Activated CD8-positive, alpha-beta memory T cell treated with anti-CD3 and anti-CD28 coated beads for 36 hours (primary cell): ENCODE results near the gene INSL3. TPM values are rescaled to one million over a fixed set of nuclear protein-coding genes. Genes with fewer than 3 reads are reported as not detected.

Source experiments
- CTCF ChIA-PET: fragments of 350-600 bp; sonication (Branson Sonifier 250); formaldehyde crosslinking; loops from one replicate; lab custom pipeline; 2021; ENCODE audit warnings: antibody characterized with exemption; lab: Charles Lee
- POLR2A ChIA-PET: fragments of 350-600 bp; sonication (Branson Sonifier 250); formaldehyde crosslinking; loops from one replicate; lab custom pipeline; 2021; ENCODE audit warnings: antibody characterized with exemption; lab: Charles Lee
- total RNA-seq, 2 experiments: library from RNA; stranded (reverse); gene quantifications; one replicate each; pipeline ENCODE4 v1.2.3, GENCODE V29; 2021

Gene INSL3
- 1 to 10 TPM; 1.9 to 2.1 TPM for total RNA-seq

DNA sequence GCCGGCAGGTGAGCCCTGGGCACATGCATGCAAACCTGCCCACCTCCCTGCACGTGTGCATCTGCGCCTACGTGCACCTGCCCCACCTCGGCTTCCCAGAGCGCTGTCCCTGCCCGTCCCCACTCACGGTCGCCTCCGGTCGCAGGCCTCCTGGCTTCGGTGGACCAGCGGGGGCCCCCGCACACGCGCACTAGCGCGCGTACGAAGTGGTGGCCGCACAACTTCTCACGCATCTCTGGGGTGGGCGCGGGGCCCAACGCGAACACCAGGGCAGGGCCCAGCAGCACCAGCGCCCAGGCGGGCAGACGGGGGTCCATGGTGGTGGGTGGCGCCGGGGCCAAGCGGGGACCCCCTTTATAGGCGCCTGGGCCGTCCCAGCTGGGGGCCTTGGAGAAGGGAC, at the start of gene INSL3:
INSL3 (minus strand) TSS at position 330 of the 400 bp plus-strand sequence; CDS start at position 317, 13 bp downstream.
- CTCF ChIA-PET = no interaction called here
- POLR2A ChIA-PET = no interaction called here

GRCh38 chr19:17869114-17869608, 47.8 kb upstream of the INSL3 start:
- ChIA-PET CTCF (interaction anchor here (0.6 to 4.7 kb wide), 5 partner anchors 9 to 489 kb away, joined by 3 to 30 read pairs (median 4); partner anchors contain the start of genes CCDC124 and RPL18A), POLR2A (interaction anchor here (0.7 kb wide), 1 partner anchor 9 kb away, joined by 3 read pairs; no protein-coding TSS in a partner anchor)

DNA sequence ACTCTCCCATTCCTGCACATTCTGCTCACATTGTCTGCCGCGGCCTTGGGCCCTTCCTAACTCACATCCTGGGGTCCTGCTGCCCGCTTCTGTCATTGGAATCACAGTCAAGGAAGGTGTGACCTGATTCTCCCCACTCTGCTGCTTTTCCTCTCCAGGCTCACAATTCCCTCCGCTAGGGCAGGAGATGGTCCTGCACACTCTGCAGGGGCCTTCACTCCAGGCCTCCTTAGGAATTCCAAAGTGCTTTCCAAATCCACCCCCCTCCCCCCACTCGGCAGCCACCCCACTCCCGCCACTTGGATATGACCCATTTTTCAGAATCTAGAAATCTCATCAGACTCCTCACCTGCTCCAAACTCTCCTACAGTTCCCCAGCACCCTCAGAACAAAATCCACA, 47.4 kb upstream of the INSL3 start:
- ChIA-PET CTCF (interaction anchor here (0.8 kb wide), 1 partner anchor 488 kb away, joined by 3 read pairs; no protein-coding TSS in a partner anchor), POLR2A (no interaction called here)

GRCh38 chr19:17866964-17867486, 45.7 kb upstream of the INSL3 start:
- ChIA-PET CTCF (interaction anchor here (1.5 kb wide), 1 partner anchor 66 kb away, joined by 7 read pairs; the partner anchor contains the start of gene CCDC124), POLR2A (interaction anchor here (0.6 to 1.1 kb wide), 2 partner anchors 65 to 66 kb away, joined by 3 read pairs; partner anchors contain the start of gene CCDC124)

DNA sequence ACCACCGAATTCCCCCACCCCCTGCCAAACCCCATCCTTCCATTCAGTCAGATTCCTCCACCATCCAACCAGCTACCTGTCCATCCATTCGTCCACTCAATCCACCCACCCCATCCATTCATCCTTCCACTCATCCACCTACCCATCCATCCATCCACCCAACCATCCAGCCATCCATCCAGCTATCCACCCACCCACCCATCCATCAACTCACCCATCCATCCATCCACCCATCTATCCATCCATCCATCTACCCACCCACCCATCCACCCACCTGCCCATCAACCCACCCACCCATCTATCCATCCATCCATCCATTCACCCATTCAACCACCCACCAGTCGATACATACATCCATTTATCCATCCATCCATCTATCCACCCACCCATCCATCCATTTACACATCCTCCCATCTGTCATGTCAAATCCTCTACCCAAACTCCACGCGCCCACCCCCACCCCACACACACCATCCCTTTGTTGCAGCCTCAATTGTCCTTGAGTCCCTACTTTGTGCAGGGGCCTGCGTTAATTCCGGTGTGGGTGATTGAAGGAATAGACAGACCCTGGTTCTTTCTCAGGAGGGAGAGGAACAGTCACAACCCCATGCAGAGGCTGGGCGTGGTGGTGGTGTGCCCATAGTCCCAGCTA, 45.1 kb upstream of the INSL3 start:
- ChIA-PET POLR2A (interaction anchor here (0.6 to 2.2 kb wide), 3 partner anchors 17 to 66 kb away, joined by 3 to 18 read pairs (median 3); partner anchors contain the start of gene CCDC124), CTCF (interaction anchor here (1.5 kb wide), 1 partner anchor 66 kb away, joined by 7 read pairs; the partner anchor contains the start of gene CCDC124)

DNA sequence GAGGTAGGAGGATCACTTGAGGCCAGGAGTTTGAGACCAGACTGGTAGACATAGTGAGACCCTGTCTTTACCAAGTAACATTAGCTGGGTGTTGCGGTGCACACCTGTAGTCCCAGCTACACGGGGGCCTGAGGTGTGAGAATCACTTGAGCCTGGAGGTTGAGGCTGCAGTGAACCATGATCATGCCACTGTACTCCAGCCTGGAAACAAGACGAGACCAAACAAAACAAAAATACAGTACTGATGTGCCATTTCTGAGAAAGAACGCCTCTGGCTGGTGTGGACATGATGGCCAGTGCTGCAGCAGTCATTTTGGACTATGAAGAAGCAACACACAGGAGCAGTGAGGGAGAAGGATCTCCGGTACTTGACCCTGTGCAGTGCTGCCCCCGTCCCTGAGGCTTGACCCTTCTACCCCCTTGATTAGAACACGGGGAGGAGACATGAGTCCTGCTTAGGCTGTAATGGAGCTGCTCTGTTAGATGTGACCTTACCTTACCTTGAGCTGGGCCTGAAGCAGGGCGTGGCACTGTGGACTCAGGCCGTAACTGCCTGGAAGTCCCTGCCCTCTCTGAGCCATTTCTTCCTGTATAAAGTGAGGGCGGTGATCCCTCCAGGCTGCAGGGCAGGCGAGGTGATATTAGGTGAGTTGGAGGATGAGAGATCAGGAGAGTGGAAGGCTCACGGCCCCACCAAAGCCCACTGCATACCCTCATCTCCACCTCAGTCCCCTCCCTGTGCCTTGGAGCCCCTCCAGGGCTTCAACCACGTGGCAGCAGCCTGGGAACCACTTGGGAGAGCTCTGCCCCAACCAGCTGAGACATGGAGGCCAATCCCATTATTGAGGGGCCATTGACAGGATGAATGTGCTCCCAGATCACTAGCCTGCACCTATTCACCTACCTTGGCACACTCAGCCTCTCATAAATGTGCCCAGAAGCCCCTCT, 44.3 kb upstream of the INSL3 start:
- POLR2A ChIA-PET = interaction anchor here (0.9 to 2.2 kb wide), 4 partner anchors 16 to 136 kb away, joined by 3 to 18 read pairs (median 3); partner anchors contain the start of gene CCDC124
- CTCF ChIA-PET = interaction anchor here (0.9 to 8.4 kb wide), 4 partner anchors 10 to 72 kb away, joined by 3 to 124 read pairs (median 6); partner anchors contain the start of gene CCDC124

GRCh38 chr19:17863520-17864182, 42.3 kb upstream of the INSL3 start:
- ChIA-PET CTCF (interaction anchor here (2.1 to 8.4 kb wide), 2 partner anchors 8 to 68 kb away, joined by 6 to 124 read pairs; partner anchors contain the start of gene CCDC124), POLR2A (interaction anchor here (0.5 to 5.5 kb wide), 4 partner anchors 8 to 288 kb away, joined by 4 to 64 read pairs (median 8); partner anchors contain the start of genes CCDC124 and SLC5A5)

DNA sequence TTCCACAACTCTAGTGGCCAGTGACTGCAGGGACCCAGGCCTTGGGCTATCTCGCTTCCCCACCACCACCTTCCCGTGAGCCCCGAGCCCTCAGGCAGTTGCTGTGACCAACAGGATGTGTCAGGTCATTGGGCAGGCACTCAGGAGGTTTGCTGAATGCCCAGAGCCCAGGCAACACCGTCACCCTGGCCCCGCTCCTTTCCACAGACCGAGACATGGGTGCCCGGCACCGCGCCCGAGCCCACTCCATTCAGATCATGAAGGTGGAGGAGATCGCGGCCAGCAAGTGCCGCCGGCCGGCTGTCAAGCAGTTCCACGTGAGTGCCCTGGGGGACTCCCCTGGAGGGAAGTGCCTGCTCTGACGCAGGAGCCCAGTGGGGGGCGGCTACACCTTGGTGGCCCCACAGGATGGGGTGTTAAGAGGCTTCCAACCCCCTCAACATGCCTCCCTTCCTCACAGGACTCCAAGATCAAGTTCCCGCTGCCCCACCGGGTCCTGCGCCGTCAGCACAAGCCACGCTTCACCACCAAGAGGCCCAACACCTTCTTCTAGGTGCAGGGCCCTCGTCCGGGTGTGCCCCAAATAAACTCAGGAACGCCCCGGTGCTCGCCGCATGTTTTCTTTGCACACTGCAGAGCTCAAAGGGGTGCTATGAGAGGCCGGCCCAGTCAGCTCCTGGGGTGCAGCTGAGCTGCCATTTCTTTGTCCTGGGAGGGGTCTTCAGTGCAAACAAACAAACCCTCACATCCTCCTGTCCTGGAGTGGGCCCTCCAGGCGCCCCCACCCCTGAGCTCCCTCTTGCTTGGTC, 41.6 kb upstream of the INSL3 start:
- POLR2A ChIA-PET = interaction anchor here (1.4 to 5.5 kb wide), 2 partner anchors 9 to 70 kb away, joined by 7 to 64 read pairs; partner anchors contain the start of genes CCDC124 and SLC5A5
- CTCF ChIA-PET = interaction anchor here (8.4 kb wide), 1 partner anchor 69 kb away, joined by 124 read pairs; the partner anchor contains the start of gene CCDC124

DNA sequence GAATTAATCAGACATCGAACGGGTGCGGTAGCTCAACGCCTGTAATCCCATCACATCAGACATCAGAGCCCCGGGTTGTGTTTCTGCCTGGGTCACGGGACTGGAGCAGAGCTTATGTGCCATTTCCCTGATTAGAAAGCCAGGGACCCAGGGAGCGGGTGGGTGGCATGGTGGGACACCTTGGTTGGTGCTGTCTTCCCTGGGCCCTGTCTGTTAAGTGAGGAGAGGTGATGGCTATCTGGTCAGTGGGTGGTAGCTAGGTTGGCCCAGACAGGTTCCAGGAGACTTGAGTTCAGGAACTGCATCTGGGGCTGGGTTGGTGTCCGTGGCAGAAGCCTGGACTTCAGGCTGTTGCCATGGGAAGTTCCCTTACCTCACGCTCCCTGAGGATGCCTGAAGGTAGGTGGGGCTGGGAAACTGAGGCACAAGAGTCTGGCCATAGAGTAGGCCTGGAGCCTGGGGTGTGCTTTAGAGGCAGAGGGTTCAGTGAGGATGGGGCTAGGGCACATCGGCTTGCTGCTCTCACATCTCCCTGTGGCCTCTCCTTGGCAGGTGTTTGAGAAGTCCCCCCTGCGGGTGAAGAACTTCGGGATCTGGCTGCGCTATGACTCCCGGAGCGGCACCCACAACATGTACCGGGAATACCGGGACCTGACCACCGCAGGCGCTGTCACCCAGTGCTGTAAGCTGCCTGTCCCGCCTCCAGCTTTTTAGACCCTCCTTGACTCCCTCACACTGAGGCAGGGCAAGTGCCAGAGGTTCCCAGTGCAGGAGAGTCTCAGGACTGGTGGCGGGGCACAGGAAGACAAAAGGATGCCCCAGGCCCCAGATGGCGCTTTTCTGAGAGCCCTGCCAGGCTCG, 40.5 kb upstream of the INSL3 start:
- POLR2A ChIA-PET = interaction anchor here (0.5 to 5.5 kb wide), 4 partner anchors 10 to 71 kb away, joined by 3 to 83 read pairs (median 53); partner anchors contain the start of genes CCDC124, JAK3 and SLC5A5
- CTCF ChIA-PET = interaction anchor here (1.0 to 8.4 kb wide), 4 partner anchors 10 to 75 kb away, joined by 3 to 124 read pairs (median 30); partner anchors contain the start of genes CCDC124, JAK3 and SLC5A5

DNA sequence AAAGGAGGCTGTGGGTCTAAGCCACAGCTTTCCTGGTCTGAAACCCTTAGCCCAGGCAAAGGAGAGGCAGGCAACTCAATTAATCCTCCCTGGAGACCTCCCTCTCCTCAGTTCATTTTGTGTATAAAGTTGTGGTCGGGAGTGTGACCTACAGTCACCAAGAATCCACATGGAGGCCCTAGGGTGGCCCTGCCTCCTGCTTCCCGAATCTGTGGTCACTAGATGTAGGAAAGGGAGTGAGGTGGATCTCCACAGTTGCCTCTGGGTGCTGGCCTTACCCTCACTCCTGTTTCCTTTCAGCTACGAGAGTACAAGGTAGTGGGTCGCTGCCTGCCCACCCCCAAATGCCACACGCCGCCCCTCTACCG, 39.7 kb upstream of the INSL3 start:
- ChIA-PET CTCF (interaction anchor here (3.2 to 8.4 kb wide), 3 partner anchors 10 to 71 kb away, joined by 30 to 124 read pairs (median 31); partner anchors contain the start of genes CCDC124, JAK3 and SLC5A5), POLR2A (interaction anchor here (1.0 to 5.5 kb wide), 4 partner anchors 9 to 72 kb away, joined by 3 to 83 read pairs (median 53); partner anchors contain the start of genes CCDC124, JAK3 and SLC5A5)

GRCh38 chr19:17860331-17860992, 39.1 kb upstream of the INSL3 start:
- POLR2A ChIA-PET = interaction anchor here (0.6 to 5.5 kb wide), 5 partner anchors 9 to 350 kb away, joined by 3 to 83 read pairs (median 42); partner anchors contain the start of genes CCDC124, JAK3 and SLC5A5
- CTCF ChIA-PET = interaction anchor here (1.4 to 8.4 kb wide), 4 partner anchors 11 to 72 kb away, joined by 9 to 124 read pairs (median 30); partner anchors contain the start of genes CCDC124, JAK3 and SLC5A5

DNA sequence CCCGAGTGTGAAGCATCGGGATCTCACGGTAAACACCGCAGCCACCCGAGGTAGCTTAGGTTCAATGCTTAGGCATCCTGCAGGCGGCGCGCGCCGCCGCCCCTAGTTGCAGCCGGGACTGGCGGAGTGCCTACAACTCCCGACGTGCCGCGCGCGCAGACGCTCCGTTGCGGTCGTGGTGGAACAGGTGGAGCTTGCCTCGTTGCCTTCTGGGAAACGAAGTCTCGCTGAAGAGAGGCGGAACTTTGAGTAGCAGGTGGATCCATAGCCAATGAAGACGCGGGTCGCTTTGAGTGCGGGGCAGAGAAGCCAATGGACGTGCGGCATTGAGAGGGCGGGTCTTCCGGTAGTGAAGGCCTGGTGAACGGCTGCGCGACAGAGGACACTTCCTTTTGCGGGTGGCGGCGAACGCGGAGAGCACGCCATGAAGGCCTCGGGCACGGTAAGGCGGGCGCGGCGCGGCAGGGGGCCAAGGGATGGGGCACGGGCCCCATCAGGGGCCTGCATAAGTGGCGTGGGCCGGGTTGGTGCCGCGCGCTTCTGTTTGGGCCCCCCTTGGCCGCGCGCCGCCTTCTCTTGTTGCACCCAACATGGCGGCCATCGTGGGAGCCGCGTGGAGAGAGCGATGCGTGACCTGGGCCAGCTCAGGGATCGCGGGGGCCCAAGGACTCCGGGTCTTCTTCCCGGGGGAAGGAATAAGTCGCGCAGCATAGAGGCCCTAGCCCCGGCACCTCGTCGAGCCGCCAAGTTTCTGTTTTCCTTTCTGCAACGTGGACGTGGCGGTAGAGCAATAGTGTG, 38.4 kb upstream of the INSL3 start, which contains the start of gene RPL18A:
RPL18A (plus strand) TSS at position 378 of the 798 bp plus-strand sequence; CDS start at position 425, 47 bp downstream.
- ChIA-PET POLR2A (interaction anchor here (0.6 to 5.5 kb wide), 17 partner anchors 10 to 496 kb away, joined by 3 to 83 read pairs (median 5); partner anchors contain the start of genes CCDC124, JAK3, MAP1S and SLC5A5), CTCF (interaction anchor here (0.6 to 8.4 kb wide), 28 partner anchors 11 to 1189 kb away, joined by 3 to 124 read pairs (median 5); partner anchors contain the start of genes B3GNT3, CCDC124, FCHO1 and JAK3)
